GM12878 (cell line): ENCODE data around the gene SALL4. TPM values are rescaled to one million over a fixed set of nuclear protein-coding genes. Genes with fewer than 3 reads are reported as not detected.

ENCODE experiments used
- ATAC-seq: fragments of 200-7000 bp; cut with Tn5 transposase; 3 replicates; pipeline ENCODE4 v1.9.1; 2020; ENCODE audit warnings: mild to moderate bottlenecking, moderate library complexity
- BruUV-seq: library from RNA; stranded (reverse); fragments of 400-500 nt; replicated peaks from 2 replicates; lab custom pipeline; 2021; lab: Mats Ljungman, UMichigan
- CTCF ChIA-PET: fragments of 300-600 bp; sonication (Branson Sonifier 250); formaldehyde crosslinking; extraction: SDS; loops from one replicate; lab custom pipeline; 2021; ENCODE audit warnings: inconsistent platforms; lab: Yijun Ruan, JAX
- POLR2A ChIA-PET: fragments of 350-600 bp; formaldehyde crosslinking; extraction: SDS; loops from one replicate; lab custom pipeline; 2021; ENCODE audit warnings: inconsistent platforms; lab: Charles Lee
- RAD21 ChIA-PET: fragments of 300-600 bp; sonication (Branson Sonifier 250); formaldehyde crosslinking; loops from one replicate; lab custom pipeline; 2023; ENCODE audit warnings: antibody characterized with exemption; ENCODE audit not compliant: unreplicated experiment; lab: Charles Lee
- SMC1A ChIA-PET: fragments of 300-600 bp; sonication (Branson Sonifier 250); formaldehyde crosslinking; loops from one replicate; lab custom pipeline; 2023; ENCODE audit not compliant: unreplicated experiment, uncharacterized antibody; lab: Charles Lee
- DNase-seq: peaks from one replicate; pipeline ENCODE4 v3.0.0-alpha.2; 2011; ENCODE audit warnings: low read depth, low spot score
- FAIRE-seq: peaks from 3 replicates; lab custom pipeline; 2011; peaks lifted over from hg19 to GRCh38; lab: Jason Lieb, UNC
- H2AFZ ChIP-seq: 2 replicates; pipeline ENCODE4 v1.6.0; 2011; ENCODE audit warnings: low read depth, low read length, control low read depth; ENCODE audit not compliant: control insufficient read depth
- H3K27ac ChIP-seq: 2 replicates; pipeline ENCODE4 v1.5.1; 2011; ENCODE audit warnings: control low read depth; ENCODE audit not compliant: control insufficient read depth, insufficient read depth
- H3K27me3 ChIP-seq, 2 experiments: replicated peaks in 1 of 2; 2 replicates each; pipeline versions ENCODE4 v1.6.0 to v1.6.1; 2011; ENCODE audit warnings: low read length in 1 of 2; ENCODE audit not compliant: control insufficient read depth in 2 of 2, insufficient read depth in 2 of 2
- H3K36me3 ChIP-seq, 2 experiments: 2 replicates each; pipeline ENCODE4 v1.5.1; 2011; ENCODE audit warnings: low read length in 1 of 2; ENCODE audit not compliant: control insufficient read depth in 2 of 2, insufficient read depth in 2 of 2
- H3K4me1 ChIP-seq: 2 replicates; pipeline ENCODE4 v1.6.1; 2011; ENCODE audit warnings: mild to moderate bottlenecking, low read length, moderate library complexity, mixed read lengths; ENCODE audit not compliant: control insufficient read depth, insufficient read depth
- H3K4me2 ChIP-seq: 2 replicates; pipeline ENCODE4 v1.6.0; 2011; ENCODE audit warnings: control low read depth; ENCODE audit not compliant: control insufficient read depth, insufficient read depth
- H3K4me3 ChIP-seq: fragments of 200-600 bp; sonication (generic); 2 replicates; pipeline ENCODE4 v1.5.1; 2016
- H3K79me2 ChIP-seq: 2 replicates; pipeline ENCODE4 v1.6.0; 2011; ENCODE audit warnings: low read length; ENCODE audit not compliant: control insufficient read depth, insufficient read depth
- H3K9ac ChIP-seq: 2 replicates; pipeline ENCODE4 v1.8.0; 2011; ENCODE audit warnings: low read length, control low read depth, mixed read lengths; ENCODE audit not compliant: control insufficient read depth, insufficient read depth
- H3K9me3 ChIP-seq: replicated peaks from 3 replicates; pipeline ENCODE4 v1.5.1; 2011; ENCODE audit warnings: mild to moderate bottlenecking, low read length; ENCODE audit not compliant: control insufficient read depth, insufficient read depth
- H4K20me1 ChIP-seq: 2 replicates; pipeline ENCODE4 v1.6.0; 2011; ENCODE audit not compliant: control insufficient read depth, insufficient read depth
- BHLHE40 ChIP-seq, 2 experiments: fragments of 450-650 bp in 1 of 2; IDR thresholded peaks; 2 replicates each; pipeline ENCODE4 v1.6.1; 2011 to 2017; ENCODE audit warnings: low read depth in 2 of 2, borderline replicate concordance in 1 of 2, improper control_type of control experiment in 1 of 2, low read length in 1 of 2, mild to moderate bottlenecking in 1 of 2
- CHD4 ChIP-seq: fragments of 200-600 bp; sonication (generic); IDR thresholded peaks from 2 replicates; pipeline ENCODE4 v1.6.1; 2016; ENCODE audit warnings: mild to moderate bottlenecking
- GABPA ChIP-seq: IDR thresholded peaks from 2 replicates; pipeline ENCODE4 v1.6.1; 2014; ENCODE audit warnings: antibody characterized with exemption, low read depth, mild to moderate bottlenecking, inconsistent platforms
- HDAC6 ChIP-seq: fragments of 200-600 bp; sonication (generic); IDR thresholded peaks from one replicate; pipeline ENCODE4 v1.8.0; 2017; ENCODE audit warnings: antibody characterized with exemption; ENCODE audit not compliant: unreplicated experiment
- RELB ChIP-seq: fragments of 450-650 bp; IDR thresholded peaks from 2 replicates; pipeline ENCODE4 v1.6.1; 2017; ENCODE audit warnings: low read depth, mild to moderate bottlenecking, moderate library complexity
- RFX5 ChIP-seq: IDR thresholded peaks from 2 replicates; pipeline ENCODE4 v1.6.1; 2011; ENCODE audit warnings: low read depth, low read length, improper control_type of control experiment
- SMAD5 ChIP-seq: IDR thresholded peaks from 2 replicates; pipeline ENCODE4 v1.6.1; 2016; ENCODE audit warnings: antibody characterized with exemption, low read depth
- ZBED1 ChIP-seq: IDR thresholded peaks from 2 replicates; pipeline ENCODE4 v1.6.1; 2016; ENCODE audit warnings: borderline replicate concordance
- ZBTB33 ChIP-seq: fragments of 450-650 bp; IDR thresholded peaks from 2 replicates; pipeline ENCODE4 v1.6.1; 2017; ENCODE audit warnings: mild to moderate bottlenecking
- ZZZ3 ChIP-seq: IDR thresholded peaks from 2 replicates; pipeline ENCODE4 v1.6.1; 2011; ENCODE audit warnings: low read depth; ENCODE audit not compliant: control insufficient read depth, insufficient read length
- WGBS: methylation state at CpG from one replicate; pipeline ENCODE4 v1.1.6; 2016; ENCODE audit warnings: low lambda C conversion rate; ENCODE audit not compliant: insufficient replicate concordance, insufficient coverage; ENCODE audit errors: missing lambda C conversion rate; 5-methylcytosine and 5-hydroxymethylcytosine counted together
- in situ Hi-C: fragments of 300-500 bp; cut with MboI; formaldehyde crosslinking; loops from 9 replicates; pipeline ENCODE4 v1.14.3; 2018; ENCODE audit warnings: mixed read lengths
- intact Hi-C: fragments of 100-400 bp; cut with micrococcal nuclease; formaldehyde crosslinking; loops from one replicate; pipeline ENCODE4 v1.14.2; 2022; ENCODE audit not compliant: unreplicated experiment
- polyA plus RNA-seq, 11 experiments: library from polyadenylated mRNA; depleted of rRNA in 4 of 11; unstranded in 6 of 11; stranded (reverse) in 5 of 11; fragments of >200 nt; fragmentation: Nextera tagmentation in 4 of 11; fragmentation: Illumina TruSeq in 1 of 11; extraction: Ambion mirVana in 4 of 11; extraction: Trizol in 1 of 11; gene quantifications; 1 replicate in 1 of 11; 2 replicates in 10 of 11; pipeline versions ENCODE4 v1.2.1 to v1.2.3, GENCODE V29; 2011 to 2016; ENCODE audit warnings: inconsistent platforms in 2 of 11, missing spikeins in 2 of 11, low read depth in 1 of 11
- total RNA-seq, 4 experiments: library from RNA; depleted of rRNA in 3 of 4; stranded (reverse); fragments of >200 nt in 3 of 4; fragmentation: Illumina TruSeq in 1 of 4; extraction: Trizol in 1 of 4; gene quantifications; 2 replicates each; pipeline versions ENCODE4 v1.2.1 to v1.2.3, GENCODE V29; 2013 to 2021
- TF ChIP-seq, protein P1 (sequence below): fragments of 450-650 bp; IDR thresholded peaks from 2 replicates; pipeline ENCODE4 v1.6.1; 2018; ENCODE audit warnings: mild to moderate bottlenecking, low read depth, moderate library complexity; ENCODE audit not compliant: partially characterized antibody
- TF ChIP-seq, protein P2 (sequence below): fragments of 450-650 bp; IDR thresholded peaks from 2 replicates; pipeline ENCODE4 v1.6.1; 2017; ENCODE audit warnings: mild to moderate bottlenecking, moderate library complexity

SALL4 gene
- total and polyA plus RNA-seq, 10 of the 15 experiments (the other 5 are each of a cell fraction or from before 2014, with no cell fraction given), result 0.08 to 1.1 (median 0.23) TPM; not detected in 7

DNA sequence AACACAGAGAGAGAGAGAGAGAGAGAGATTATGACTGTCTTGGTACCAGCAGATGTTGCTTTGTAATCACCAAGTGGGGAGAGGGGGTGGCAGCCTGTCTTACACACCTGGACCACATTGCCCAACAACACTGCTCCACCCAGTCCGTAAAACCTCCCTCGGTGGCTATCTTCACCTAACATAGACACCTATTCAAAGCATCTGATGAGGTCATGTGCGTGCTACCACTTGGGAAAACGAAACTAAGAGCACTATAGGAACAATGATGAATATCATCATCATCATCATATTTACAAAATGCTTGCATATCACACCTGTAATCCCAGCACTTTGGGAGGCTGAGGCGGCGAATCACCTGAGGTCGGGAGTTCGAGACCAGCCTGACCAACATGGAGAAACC lies 24.1 kb upstream of the SALL4 start:
- POLR2A ChIA-PET, result no interaction called here
- no peak overlapping the region for H2AFZ ChIP-seq

More for the DNA sequence above, 24.1 kb upstream of the SALL4 start:
- ChIA-PET SMC1A (no interaction called here), RAD21 (no interaction called here), CTCF (no interaction called here)
- H3K4me3 ChIP-seq, result no peak overlapping the region
- no peak for TF ChIP-seq CHD4
- no peak for TF ChIP-seq ZBTB33
- TF ChIP-seq, protein P1, sequence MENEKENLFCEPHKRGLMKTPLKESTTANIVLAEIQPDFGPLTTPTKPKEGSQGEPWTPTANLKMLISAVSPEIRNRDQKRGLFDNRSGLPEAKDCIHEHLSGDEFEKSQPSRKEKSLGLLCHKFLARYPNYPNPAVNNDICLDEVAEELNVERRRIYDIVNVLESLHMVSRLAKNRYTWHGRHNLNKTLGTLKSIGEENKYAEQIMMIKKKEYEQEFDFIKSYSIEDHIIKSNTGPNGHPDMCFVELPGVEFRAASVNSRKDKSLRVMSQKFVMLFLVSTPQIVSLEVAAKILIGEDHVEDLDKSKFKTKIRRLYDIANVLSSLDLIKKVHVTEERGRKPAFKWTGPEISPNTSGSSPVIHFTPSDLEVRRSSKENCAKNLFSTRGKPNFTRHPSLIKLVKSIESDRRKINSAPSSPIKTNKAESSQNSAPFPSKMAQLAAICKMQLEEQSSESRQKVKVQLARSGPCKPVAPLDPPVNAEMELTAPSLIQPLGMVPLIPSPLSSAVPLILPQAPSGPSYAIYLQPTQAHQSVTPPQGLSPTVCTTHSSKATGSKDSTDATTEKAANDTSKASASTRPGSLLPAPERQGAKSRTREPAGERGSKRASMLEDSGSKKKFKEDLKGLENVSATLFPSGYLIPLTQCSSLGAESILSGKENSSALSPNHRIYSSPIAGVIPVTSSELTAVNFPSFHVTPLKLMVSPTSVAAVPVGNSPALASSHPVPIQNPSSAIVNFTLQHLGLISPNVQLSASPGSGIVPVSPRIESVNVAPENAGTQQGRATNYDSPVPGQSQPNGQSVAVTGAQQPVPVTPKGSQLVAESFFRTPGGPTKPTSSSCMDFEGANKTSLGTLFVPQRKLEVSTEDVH, result no peak
- TF ChIP-seq HDAC6, result no peak
- no peak for TF ChIP-seq ZBED1
- TF ChIP-seq SMAD5, result no peak
- no peak for TF ChIP-seq GABPA
- TF ChIP-seq RELB, result no peak
- TF ChIP-seq, protein P2, sequence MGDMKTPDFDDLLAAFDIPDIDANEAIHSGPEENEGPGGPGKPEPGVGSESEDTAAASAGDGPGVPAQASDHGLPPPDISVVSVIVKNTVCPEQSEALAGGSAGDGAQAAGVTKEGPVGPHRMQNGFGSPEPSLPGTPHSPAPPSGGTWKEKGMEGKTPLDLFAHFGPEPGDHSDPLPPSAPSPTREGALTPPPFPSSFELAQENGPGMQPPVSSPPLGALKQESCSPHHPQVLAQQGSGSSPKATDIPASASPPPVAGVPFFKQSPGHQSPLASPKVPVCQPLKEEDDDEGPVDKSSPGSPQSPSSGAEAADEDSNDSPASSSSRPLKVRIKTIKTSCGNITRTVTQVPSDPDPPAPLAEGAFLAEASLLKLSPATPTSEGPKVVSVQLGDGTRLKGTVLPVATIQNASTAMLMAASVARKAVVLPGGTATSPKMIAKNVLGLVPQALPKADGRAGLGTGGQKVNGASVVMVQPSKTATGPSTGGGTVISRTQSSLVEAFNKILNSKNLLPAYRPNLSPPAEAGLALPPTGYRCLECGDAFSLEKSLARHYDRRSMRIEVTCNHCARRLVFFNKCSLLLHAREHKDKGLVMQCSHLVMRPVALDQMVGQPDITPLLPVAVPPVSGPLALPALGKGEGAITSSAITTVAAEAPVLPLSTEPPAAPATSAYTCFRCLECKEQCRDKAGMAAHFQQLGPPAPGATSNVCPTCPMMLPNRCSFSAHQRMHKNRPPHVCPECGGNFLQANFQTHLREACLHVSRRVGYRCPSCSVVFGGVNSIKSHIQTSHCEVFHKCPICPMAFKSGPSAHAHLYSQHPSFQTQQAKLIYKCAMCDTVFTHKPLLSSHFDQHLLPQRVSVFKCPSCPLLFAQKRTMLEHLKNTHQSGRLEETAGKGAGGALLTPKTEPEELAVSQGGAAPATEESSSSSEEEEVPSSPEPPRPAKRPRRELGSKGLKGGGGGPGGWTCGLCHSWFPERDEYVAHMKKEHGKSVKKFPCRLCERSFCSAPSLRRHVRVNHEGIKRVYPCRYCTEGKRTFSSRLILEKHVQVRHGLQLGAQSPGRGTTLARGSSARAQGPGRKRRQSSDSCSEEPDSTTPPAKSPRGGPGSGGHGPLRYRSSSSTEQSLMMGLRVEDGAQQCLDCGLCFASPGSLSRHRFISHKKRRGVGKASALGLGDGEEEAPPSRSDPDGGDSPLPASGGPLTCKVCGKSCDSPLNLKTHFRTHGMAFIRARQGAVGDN, result no peak
- TF ChIP-seq RFX5, result no peak
- no peak for TF ChIP-seq BHLHE40 (IDR thresholded peaks at IDR 0.05; ENCODE audit: borderline replicate concordance in 1 of 2, low read depth in 2 of 2, low read length in 1 of 2)
- no peak for TF ChIP-seq ZZZ3
- intact Hi-C loops, result no loop called here
- H3K36me3 ChIP-seq, result no peaks in the 10 kb centered on the region
- no peak overlapping the region for H3K4me2 ChIP-seq
- DNase-seq (no peak), ATAC-seq (no peak), FAIRE-seq (no peak)
- no peaks in the 10 kb centered on the region for H4K20me1 ChIP-seq
- H3K4me1 ChIP-seq, result no peaks in the 10 kb centered on the region; the same call in 1 of the 2 replicates
- no peak overlapping the region for H3K27ac ChIP-seq
- H3K27me3 ChIP-seq, result no peaks in the 10 kb centered on the region
- in situ Hi-C loops, result no loop called here
- H3K9me3 ChIP-seq, result no peaks in the 10 kb centered on the region
- H3K9ac ChIP-seq, result no peak overlapping the region
- 33% methylated on average over 8 of the region's 8 CpGs for WGBS
- no TSS peak for BruUV-seq
- no peaks in the 10 kb centered on the region for H3K79me2 ChIP-seq
